Transverse colon (tissue), 3 donors: ENCODE data around the gene MIA3.

Experiments
- EP300 ChIP-seq: sonication (generic); formaldehyde crosslinking; IDR thresholded peaks from one replicate; pipeline ENCODE4 v1.6.1; 2017; ENCODE audit warnings: antibody characterized with exemption, low read depth
- POLR2A ChIP-seq: fragments of 450-650 bp; IDR thresholded peaks from one replicate; pipeline ENCODE4 v1.6.1; 2016; ENCODE audit warnings: antibody characterized with exemption, mild to moderate bottlenecking, moderate library complexity
- TF ChIP-seq, protein P1 (sequence below), 5 experiments: fragments of 200-600 bp in 3 of 5; fragments of 450-650 bp in 2 of 5; sonication (generic) in 3 of 5; IDR thresholded peaks; 1 replicate in 2 of 5; 2 replicates in 3 of 5; pipeline ENCODE4 v1.5.1; 2016 to 2017; ENCODE audit warnings: antibody characterized with exemption in 5 of 5, inconsistent platforms in 3 of 5, mild to moderate bottlenecking in 2 of 5, moderate library complexity in 1 of 5

DNA sequence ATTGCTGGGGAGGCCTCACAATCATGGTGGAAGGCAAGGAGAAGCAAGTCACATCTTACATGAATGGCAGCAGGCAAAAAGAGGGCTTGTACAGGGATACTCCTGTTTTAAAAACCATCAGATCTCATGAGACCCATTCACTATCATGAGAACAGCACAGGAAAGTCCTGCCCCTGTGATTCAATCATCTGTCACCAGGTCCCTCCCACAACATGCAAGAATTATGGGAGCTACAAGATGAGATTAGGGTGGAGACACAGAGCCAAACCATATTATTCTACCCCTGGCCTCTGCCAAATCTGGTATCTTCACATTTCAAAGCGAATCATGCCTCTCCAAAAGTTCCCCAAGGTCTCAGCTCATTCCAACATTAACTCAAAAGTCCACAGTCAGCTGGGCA is 11.1 kb upstream of the MIA3 start:
- TF ChIP-seq, protein P1, sequence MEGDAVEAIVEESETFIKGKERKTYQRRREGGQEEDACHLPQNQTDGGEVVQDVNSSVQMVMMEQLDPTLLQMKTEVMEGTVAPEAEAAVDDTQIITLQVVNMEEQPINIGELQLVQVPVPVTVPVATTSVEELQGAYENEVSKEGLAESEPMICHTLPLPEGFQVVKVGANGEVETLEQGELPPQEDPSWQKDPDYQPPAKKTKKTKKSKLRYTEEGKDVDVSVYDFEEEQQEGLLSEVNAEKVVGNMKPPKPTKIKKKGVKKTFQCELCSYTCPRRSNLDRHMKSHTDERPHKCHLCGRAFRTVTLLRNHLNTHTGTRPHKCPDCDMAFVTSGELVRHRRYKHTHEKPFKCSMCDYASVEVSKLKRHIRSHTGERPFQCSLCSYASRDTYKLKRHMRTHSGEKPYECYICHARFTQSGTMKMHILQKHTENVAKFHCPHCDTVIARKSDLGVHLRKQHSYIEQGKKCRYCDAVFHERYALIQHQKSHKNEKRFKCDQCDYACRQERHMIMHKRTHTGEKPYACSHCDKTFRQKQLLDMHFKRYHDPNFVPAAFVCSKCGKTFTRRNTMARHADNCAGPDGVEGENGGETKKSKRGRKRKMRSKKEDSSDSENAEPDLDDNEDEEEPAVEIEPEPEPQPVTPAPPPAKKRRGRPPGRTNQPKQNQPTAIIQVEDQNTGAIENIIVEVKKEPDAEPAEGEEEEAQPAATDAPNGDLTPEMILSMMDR (IDR thresholded peaks at IDR 0.05): no peak
- TF ChIP-seq EP300 (no peak), POLR2A (no peak)
